Transverse colon (tissue), 4 donors: ENCODE data around the gene TRIML2. TPM values are rescaled to one million over a fixed set of nuclear protein-coding genes. Genes with fewer than 3 reads are reported as not detected.

Experiments used
- DNase-seq: peaks from one replicate; pipeline ENCODE4 v3.0.0-alpha.2; 2019
- H3K27ac ChIP-seq, 4 donors: fragments of 200-600 bp; sonication (generic); 2 replicates each; pipeline ENCODE4 v1.5.1; 2016 to 2018; ENCODE audit warnings: inconsistent platforms in 4 of 4
- H3K27me3 ChIP-seq: fragments of 200-600 bp; sonication (generic); 2 replicates; pipeline ENCODE4 v1.5.1; 2017; ENCODE audit warnings: inconsistent platforms
- H3K36me3 ChIP-seq, 4 donors: fragments of 200-600 bp; sonication (generic); 2 replicates each; pipeline ENCODE4 v1.5.1; 2017 to 2019; ENCODE audit warnings: inconsistent platforms in 4 of 4
- H3K4me1 ChIP-seq, 4 donors: fragments of 200-600 bp; sonication (generic); 2 replicates each; pipeline ENCODE4 v1.5.1; 2017 to 2020; ENCODE audit warnings: inconsistent platforms in 4 of 4
- H3K4me3 ChIP-seq, 4 donors: fragments of 200-600 bp; sonication (generic); 1 replicate in 1 of 4; 2 replicates in 3 of 4; pipeline versions ENCODE4 v1.5.1 to v1.6.1; 2017 to 2019; ENCODE audit warnings: inconsistent platforms in 4 of 4
- H3K9me3 ChIP-seq, 2 donors: fragments of 200-600 bp; sonication (generic); 2 replicates each; pipeline ENCODE4 v1.5.1; 2017 to 2019; ENCODE audit warnings: inconsistent platforms in 2 of 2
- EP300 ChIP-seq: sonication (generic); formaldehyde crosslinking; IDR thresholded peaks from one replicate; pipeline ENCODE4 v1.6.1; 2017; ENCODE audit warnings: antibody characterized with exemption, low read depth
- POLR2A ChIP-seq: fragments of 450-650 bp; IDR thresholded peaks from one replicate; pipeline ENCODE4 v1.6.1; 2016; ENCODE audit warnings: antibody characterized with exemption, mild to moderate bottlenecking, moderate library complexity
- POLR2AphosphoS5 ChIP-seq, 3 donors: sonication (generic); formaldehyde crosslinking; IDR thresholded peaks; one replicate each; pipeline ENCODE4 v1.6.1; 2016; ENCODE audit warnings: antibody characterized with exemption in 3 of 3
- WGBS, 2 donors: methylation state at CpG; one replicate each; pipeline ENCODE4 v1.1.5; 2018; ENCODE audit warnings: low coverage in 1 of 2; 5-methylcytosine and 5-hydroxymethylcytosine counted together
- in situ Hi-C, 4 donors: fragments of 200-750 bp; cut with MboI; loops; one replicate each; pipeline versions ENCODE4 v1.15.0 to v1.15.1; 2017; ENCODE audit warnings: low sequenced_read_pairs in 3 of 4, low pct_ligation_motif_present in 1 of 4, low pct_unique_long_range_greater_than_20kb in 1 of 4
- intact Hi-C: fragments of 100-400 bp; cut with DNase I; formaldehyde crosslinking; loops from one replicate; pipeline ENCODE4 v1.15.1; 2023; ENCODE audit warnings: low total_unique reads
- small RNA-seq, 4 donors: library from RNA; depleted of rRNA; stranded (forward); fragments of <200 nt; gene quantifications; one replicate each; pipeline ENCODE3, GENCODE V24; 2016
- total RNA-seq, 4 donors: library from RNA; depleted of rRNA; stranded (reverse); fragments of >200 nt; gene quantifications; one replicate each; pipeline ENCODE4 v1.1.0, GENCODE V29; 2016
- TF ChIP-seq, protein P1 (sequence below), 5 experiments: fragments of 200-600 bp in 3 of 5; fragments of 450-650 bp in 2 of 5; sonication (generic) in 3 of 5; IDR thresholded peaks; 1 replicate in 2 of 5; 2 replicates in 3 of 5; pipeline ENCODE4 v1.5.1; 2016 to 2017; ENCODE audit warnings: antibody characterized with exemption in 5 of 5, inconsistent platforms in 3 of 5, mild to moderate bottlenecking in 2 of 5, moderate library complexity in 1 of 5

TRIML2 gene
- total RNA-seq, 4 donors from 2014 or later: not detected

DNA sequence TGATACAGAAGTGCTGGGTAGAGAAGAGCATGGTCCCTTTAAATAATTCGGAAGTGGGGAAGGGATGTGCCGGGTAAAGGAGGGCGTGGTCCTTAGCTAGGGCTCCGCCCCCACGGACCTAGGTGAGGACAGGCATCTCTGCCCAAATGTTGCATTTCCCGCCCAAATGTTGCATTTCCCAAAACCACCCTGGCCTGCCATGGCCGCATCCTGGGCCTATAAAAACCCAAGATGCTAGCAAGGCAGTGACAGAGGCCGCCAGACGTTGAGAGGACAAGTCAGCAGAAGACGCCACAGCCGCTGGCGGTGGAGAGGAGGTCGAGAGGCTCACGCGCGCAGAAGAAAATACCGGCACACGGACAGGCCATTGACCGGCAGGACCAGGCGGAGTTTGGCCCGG is 67.7 kb downstream of the TRIML2 start:
- Histone ChIP-seq H3K36me3 (no peaks in the 10 kb centered on the region), H3K4me3 (no peak overlapping the region), H3K27ac (no peak overlapping the region), H3K4me1 (no peaks in the 10 kb centered on the region), H3K27me3 (no peaks in the 10 kb centered on the region), H3K9me3 (no peaks in the 10 kb centered on the region)
- 90 to 94% methylated on average over 16 to 21 of the region's 21 CpGs for WGBS, 2 donors
- no peak for DNase-seq
- in situ Hi-C loops (no loop called here), intact Hi-C loops (no loop called here)
- TF ChIP-seq EP300 (no peak), POLR2AphosphoS5 (IDR thresholded peaks at IDR 0.05) (no peak), POLR2A (no peak)
- TF ChIP-seq, protein P1, sequence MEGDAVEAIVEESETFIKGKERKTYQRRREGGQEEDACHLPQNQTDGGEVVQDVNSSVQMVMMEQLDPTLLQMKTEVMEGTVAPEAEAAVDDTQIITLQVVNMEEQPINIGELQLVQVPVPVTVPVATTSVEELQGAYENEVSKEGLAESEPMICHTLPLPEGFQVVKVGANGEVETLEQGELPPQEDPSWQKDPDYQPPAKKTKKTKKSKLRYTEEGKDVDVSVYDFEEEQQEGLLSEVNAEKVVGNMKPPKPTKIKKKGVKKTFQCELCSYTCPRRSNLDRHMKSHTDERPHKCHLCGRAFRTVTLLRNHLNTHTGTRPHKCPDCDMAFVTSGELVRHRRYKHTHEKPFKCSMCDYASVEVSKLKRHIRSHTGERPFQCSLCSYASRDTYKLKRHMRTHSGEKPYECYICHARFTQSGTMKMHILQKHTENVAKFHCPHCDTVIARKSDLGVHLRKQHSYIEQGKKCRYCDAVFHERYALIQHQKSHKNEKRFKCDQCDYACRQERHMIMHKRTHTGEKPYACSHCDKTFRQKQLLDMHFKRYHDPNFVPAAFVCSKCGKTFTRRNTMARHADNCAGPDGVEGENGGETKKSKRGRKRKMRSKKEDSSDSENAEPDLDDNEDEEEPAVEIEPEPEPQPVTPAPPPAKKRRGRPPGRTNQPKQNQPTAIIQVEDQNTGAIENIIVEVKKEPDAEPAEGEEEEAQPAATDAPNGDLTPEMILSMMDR (IDR thresholded peaks at IDR 0.05): no peak

Small RNA genes within 50 kb of the gene (small RNA-seq; reads per million reads assigned to genes)
- 0 reads per million in 4 donors for gene RNU6-173P

Other genes with a start within 250 kb of the TRIML2 start
- gene ZFP42, start 113.8 kb downstream of the TRIML2 start, total RNA-seq: not detected
- gene TRIML1, start 29.8 kb upstream of the TRIML2 start, total RNA-seq: not detected